ENCODE measurements around the gene ARFGEF3. TPM values are rescaled to one million over a fixed set of nuclear protein-coding genes. Genes with fewer than 3 reads are reported as not detected.

ARFGEF3 gene
- total and polyA plus RNA-seq, 4 donors: 0.06 to 0.33 (median 0.16) TPM

DNA sequence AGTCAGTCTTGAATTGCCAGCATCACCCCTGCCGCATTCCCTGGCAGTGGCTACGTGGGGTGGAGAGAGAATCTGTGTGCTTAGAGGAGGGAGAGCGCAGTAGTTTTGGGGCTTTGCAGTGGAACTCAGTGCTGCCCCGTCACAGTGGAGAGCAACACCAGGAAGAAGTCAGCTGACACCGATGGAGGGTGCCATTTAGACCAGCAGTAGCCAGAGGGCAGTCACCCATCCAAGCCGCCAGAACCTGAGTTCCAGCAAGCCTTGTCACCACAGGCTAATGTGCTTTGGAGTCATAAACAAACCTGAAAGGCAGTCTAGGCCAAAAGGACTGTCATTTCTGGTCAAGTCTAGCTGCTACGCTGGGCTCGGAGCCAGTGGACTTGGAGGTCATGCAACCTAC, 32.5 kb upstream of the ARFGEF3 start:
- Histone ChIP-seq H3K4me3 (ENCODE audit: low read depth in 1 of 3, low read length in 3 of 3) (no peak overlapping the region), H3K9ac (ENCODE audit: low read depth in 1 of 2, low read length in 2 of 2) (no peak overlapping the region), H3K36me3 (ENCODE audit: control insufficient read depth in 4 of 4, insufficient read depth in 3 of 4, low read depth in 1 of 4, low read length in 3 of 4) (no peaks in the 10 kb centered on the region), H3K27me3 (ENCODE audit: control insufficient read depth in 4 of 4, insufficient read depth in 4 of 4, low read length in 3 of 4) (peaks cover 0 to 4% (median 0%) of the 10 kb centered on the region in 4 donors), H3K27ac (ENCODE audit: low read depth in 1 of 2, low read length in 2 of 2) (no peak overlapping the region), H3K9me3 (ENCODE audit: control insufficient read depth in 4 of 4, low read length in 3 of 4) (no peaks in the 10 kb centered on the region), H3K4me1 (ENCODE audit: control insufficient read depth in 4 of 4, insufficient read depth in 4 of 4, low read length in 3 of 4) (no peaks in the 10 kb centered on the region)
- TF ChIP-seq HNF4A (conservative IDR thresholded peaks at IDR 0.05) (no peak), NR2F2 (IDR thresholded peaks at IDR 0.05) (no peak), FOXA1 (IDR thresholded peaks at IDR 0.05) (no peak), FOXA2 (IDR thresholded peaks at IDR 0.05) (no peak), YY1 (IDR thresholded peaks at IDR 0.05) (no peak), RAD21 (IDR thresholded peaks at IDR 0.05) (no peak), TAF1 (conservative IDR thresholded peaks at IDR 0.05) (no peak), GABPA (IDR thresholded peaks at IDR 0.05 in 1 of 2, conservative IDR thresholded peaks at IDR 0.05 in 1 of 2) (no peak), HNF4G (IDR thresholded peaks at IDR 0.05) (no peak), JUND (IDR thresholded peaks at IDR 0.05) (no peak), EGR1 (IDR thresholded peaks at IDR 0.05; ENCODE audit: low read depth in 2 of 2) (no peak)
- TF ChIP-seq, protein P1, sequence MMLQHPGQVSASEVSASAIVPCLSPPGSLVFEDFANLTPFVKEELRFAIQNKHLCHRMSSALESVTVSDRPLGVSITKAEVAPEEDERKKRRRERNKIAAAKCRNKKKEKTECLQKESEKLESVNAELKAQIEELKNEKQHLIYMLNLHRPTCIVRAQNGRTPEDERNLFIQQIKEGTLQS (IDR thresholded peaks at IDR 0.05): no peak
- TF ChIP-seq, protein P2, sequence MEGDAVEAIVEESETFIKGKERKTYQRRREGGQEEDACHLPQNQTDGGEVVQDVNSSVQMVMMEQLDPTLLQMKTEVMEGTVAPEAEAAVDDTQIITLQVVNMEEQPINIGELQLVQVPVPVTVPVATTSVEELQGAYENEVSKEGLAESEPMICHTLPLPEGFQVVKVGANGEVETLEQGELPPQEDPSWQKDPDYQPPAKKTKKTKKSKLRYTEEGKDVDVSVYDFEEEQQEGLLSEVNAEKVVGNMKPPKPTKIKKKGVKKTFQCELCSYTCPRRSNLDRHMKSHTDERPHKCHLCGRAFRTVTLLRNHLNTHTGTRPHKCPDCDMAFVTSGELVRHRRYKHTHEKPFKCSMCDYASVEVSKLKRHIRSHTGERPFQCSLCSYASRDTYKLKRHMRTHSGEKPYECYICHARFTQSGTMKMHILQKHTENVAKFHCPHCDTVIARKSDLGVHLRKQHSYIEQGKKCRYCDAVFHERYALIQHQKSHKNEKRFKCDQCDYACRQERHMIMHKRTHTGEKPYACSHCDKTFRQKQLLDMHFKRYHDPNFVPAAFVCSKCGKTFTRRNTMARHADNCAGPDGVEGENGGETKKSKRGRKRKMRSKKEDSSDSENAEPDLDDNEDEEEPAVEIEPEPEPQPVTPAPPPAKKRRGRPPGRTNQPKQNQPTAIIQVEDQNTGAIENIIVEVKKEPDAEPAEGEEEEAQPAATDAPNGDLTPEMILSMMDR (IDR thresholded peaks at IDR 0.05; ENCODE audit: low read depth, low read length, missing input control): no peak
- TF ChIP-seq, protein P3, sequence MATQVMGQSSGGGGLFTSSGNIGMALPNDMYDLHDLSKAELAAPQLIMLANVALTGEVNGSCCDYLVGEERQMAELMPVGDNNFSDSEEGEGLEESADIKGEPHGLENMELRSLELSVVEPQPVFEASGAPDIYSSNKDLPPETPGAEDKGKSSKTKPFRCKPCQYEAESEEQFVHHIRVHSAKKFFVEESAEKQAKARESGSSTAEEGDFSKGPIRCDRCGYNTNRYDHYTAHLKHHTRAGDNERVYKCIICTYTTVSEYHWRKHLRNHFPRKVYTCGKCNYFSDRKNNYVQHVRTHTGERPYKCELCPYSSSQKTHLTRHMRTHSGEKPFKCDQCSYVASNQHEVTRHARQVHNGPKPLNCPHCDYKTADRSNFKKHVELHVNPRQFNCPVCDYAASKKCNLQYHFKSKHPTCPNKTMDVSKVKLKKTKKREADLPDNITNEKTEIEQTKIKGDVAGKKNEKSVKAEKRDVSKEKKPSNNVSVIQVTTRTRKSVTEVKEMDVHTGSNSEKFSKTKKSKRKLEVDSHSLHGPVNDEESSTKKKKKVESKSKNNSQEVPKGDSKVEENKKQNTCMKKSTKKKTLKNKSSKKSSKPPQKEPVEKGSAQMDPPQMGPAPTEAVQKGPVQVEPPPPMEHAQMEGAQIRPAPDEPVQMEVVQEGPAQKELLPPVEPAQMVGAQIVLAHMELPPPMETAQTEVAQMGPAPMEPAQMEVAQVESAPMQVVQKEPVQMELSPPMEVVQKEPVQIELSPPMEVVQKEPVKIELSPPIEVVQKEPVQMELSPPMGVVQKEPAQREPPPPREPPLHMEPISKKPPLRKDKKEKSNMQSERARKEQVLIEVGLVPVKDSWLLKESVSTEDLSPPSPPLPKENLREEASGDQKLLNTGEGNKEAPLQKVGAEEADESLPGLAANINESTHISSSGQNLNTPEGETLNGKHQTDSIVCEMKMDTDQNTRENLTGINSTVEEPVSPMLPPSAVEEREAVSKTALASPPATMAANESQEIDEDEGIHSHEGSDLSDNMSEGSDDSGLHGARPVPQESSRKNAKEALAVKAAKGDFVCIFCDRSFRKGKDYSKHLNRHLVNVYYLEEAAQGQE (IDR thresholded peaks at IDR 0.05): no peak
- TF ChIP-seq, protein P4, sequence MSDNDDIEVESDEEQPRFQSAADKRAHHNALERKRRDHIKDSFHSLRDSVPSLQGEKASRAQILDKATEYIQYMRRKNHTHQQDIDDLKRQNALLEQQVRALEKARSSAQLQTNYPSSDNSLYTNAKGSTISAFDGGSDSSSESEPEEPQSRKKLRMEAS (IDR thresholded peaks at IDR 0.05): no peak
- 85% methylated on average over 8 of the region's 8 CpGs for WGBS
- DNase-seq (ENCODE audit: low spot score): no peak

DNA sequence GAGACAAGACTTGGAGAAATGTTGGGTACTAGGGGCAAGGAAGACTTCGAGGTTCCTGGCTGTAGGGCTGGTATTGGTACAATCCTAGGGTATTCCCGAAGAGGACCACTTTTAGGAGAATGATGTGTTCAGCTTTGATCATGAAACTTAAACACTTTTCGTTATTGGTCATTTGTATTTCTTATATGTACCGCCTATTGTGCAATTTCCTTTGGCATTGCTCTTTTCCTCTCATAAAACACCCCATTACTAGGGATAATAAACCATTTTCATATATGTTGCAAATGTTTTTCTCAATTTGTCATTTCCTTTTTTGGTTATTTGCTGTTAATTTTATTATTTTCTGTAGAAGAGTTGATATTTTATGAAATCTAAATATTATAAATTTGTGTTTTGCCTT, 18.9 kb upstream of the ARFGEF3 start:
- Histone ChIP-seq H3K4me1 (ENCODE audit: control insufficient read depth in 4 of 4, insufficient read depth in 4 of 4, low read length in 3 of 4) (no peaks in the 10 kb centered on the region), H3K27me3 (ENCODE audit: control insufficient read depth in 4 of 4, insufficient read depth in 4 of 4, low read length in 3 of 4) (no peaks in the 10 kb centered on the region), H3K27ac (ENCODE audit: low read depth in 1 of 2, low read length in 2 of 2) (no peak overlapping the region), H3K9ac (ENCODE audit: low read depth in 1 of 2, low read length in 2 of 2) (no peak overlapping the region), H3K36me3 (ENCODE audit: control insufficient read depth in 4 of 4, insufficient read depth in 3 of 4, low read depth in 1 of 4, low read length in 3 of 4) (no peaks in the 10 kb centered on the region), H3K4me3 (ENCODE audit: low read depth in 1 of 3, low read length in 3 of 3) (no peak overlapping the region), H3K9me3 (ENCODE audit: control insufficient read depth in 4 of 4, low read length in 3 of 4) (no peaks in the 10 kb centered on the region)
- WGBS: 78% methylated on average over 4 of the region's 4 CpGs
- TF ChIP-seq RAD21 (IDR thresholded peaks at IDR 0.05) (no peak), RXRA (IDR thresholded peaks at IDR 0.05) (no peak)
- TF ChIP-seq, protein P4 (IDR thresholded peaks at IDR 0.05): no peak
- no peak for DNase-seq (ENCODE audit: low spot score)
